Large intestine (tissue), 3 donors: Measurements from ENCODE around the gene HCFC1. TPM values are rescaled to one million over a fixed set of nuclear protein-coding genes. Genes with fewer than 3 reads are reported as not detected.

Experiments
- DNase-seq, 2 donors: peaks; one replicate each; pipeline versions ENCODE4 v3.0.0 to v3.0.0-alpha.2; 2013
- H3K27ac ChIP-seq: one replicate; pipeline ENCODE4 v1.5.1; 2013; ENCODE audit warnings: low read length
- H3K27me3 ChIP-seq: 2 replicates; pipeline ENCODE4 v1.6.1; 2013; ENCODE audit warnings: low read length; ENCODE audit not compliant: control insufficient read depth, insufficient read depth
- H3K36me3 ChIP-seq: 2 replicates; pipeline ENCODE4 v1.6.1; 2013; ENCODE audit warnings: low read length; ENCODE audit not compliant: control insufficient read depth, insufficient read depth
- H3K4me1 ChIP-seq: one replicate; pipeline ENCODE4 v1.6.1; 2013; ENCODE audit warnings: low read length; ENCODE audit not compliant: control insufficient read depth, insufficient read depth
- H3K4me3 ChIP-seq: one replicate; pipeline ENCODE4 v1.5.1; 2013; ENCODE audit warnings: low read length
- H3K9me3 ChIP-seq: one replicate; pipeline ENCODE4 v1.6.1; 2013; ENCODE audit warnings: mild to moderate bottlenecking, low read depth, low read length, moderate library complexity; ENCODE audit not compliant: control insufficient read depth
- WGBS: methylation state at CpG from one replicate; pipeline ENCODE4 v1.1.5; 2013; ENCODE audit warnings: low lambda C conversion rate; ENCODE audit not compliant: insufficient coverage; 5-methylcytosine and 5-hydroxymethylcytosine counted together
- polyA plus RNA-seq: library from polyadenylated mRNA; unstranded; fragments of 120-200 nt; gene quantifications from one replicate; pipeline ENCODE4 v1.2.1, GENCODE V29; 2013

Gene HCFC1
- polyA plus RNA-seq, 1 donor = 33.3 TPM

GRCh38 chrX:153927922-153928760 lies 43.5 kb downstream of the HCFC1 start:
- H3K4me3 ChIP-seq = peak overlapping the region; percentile 64
- peak; percentile 98 for DNase-seq
- peaks cover 34% of the 10 kb centered on the region for H3K4me1 ChIP-seq
- peaks cover 30% of the 10 kb centered on the region for H3K36me3 ChIP-seq
- no peaks in the 10 kb centered on the region for H3K9me3 ChIP-seq
- H3K27ac ChIP-seq = peak overlapping the region; percentile 90
- WGBS = no CpG with 5 or more reads among the region's 76 CpGs
- H3K27me3 ChIP-seq = no peaks in the 10 kb centered on the region

GRCh38 chrX:153927672-153927921 lies 44.0 kb downstream of the HCFC1 start:
- Histone ChIP-seq H3K36me3 (peaks cover 27% of the 10 kb centered on the region), H3K27ac (peak overlapping the region; percentile 90), H3K9me3 (no peaks in the 10 kb centered on the region), H3K4me3 (peak overlapping the region; percentile 64), H3K27me3 (no peaks in the 10 kb centered on the region), H3K4me1 (peaks cover 34% of the 10 kb centered on the region)
- DNase-seq = no peak
- no CpG with 5 or more reads among the region's 8 CpGs for WGBS

- Histone ChIP-seq H3K27ac (peak overlapping the region; percentile 90), H3K27me3 (no peaks in the 10 kb centered on the region), H3K36me3 (peaks cover 23% of the 10 kb centered on the region), H3K4me1 (peaks cover 34% of the 10 kb centered on the region), H3K4me3 (peak overlapping the region; percentile 64), H3K9me3 (no peaks in the 10 kb centered on the region)
- WGBS = no CpG with 5 or more reads among the region's 31 CpGs
- DNase-seq = peak; percentile 58 to 73
Measured at GRCh38 chrX:153926858-153927671, 44.6 kb downstream of the HCFC1 start.

- WGBS = no CpG with 5 or more reads among the region's 4 CpGs
- DNase-seq = no peak
- H3K36me3 ChIP-seq = peaks cover 18% of the 10 kb centered on the region
- peak overlapping the region; percentile 64 for H3K4me3 ChIP-seq
- peaks cover 38% of the 10 kb centered on the region for H3K4me1 ChIP-seq
- H3K27me3 ChIP-seq = no peaks in the 10 kb centered on the region
- no peaks in the 10 kb centered on the region for H3K9me3 ChIP-seq
- H3K27ac ChIP-seq = peak overlapping the region; percentile 90
Measured at GRCh38 chrX:153926552-153926857, 45.1 kb downstream of the HCFC1 start.

GRCh38 chrX:153925739-153926551 lies 45.7 kb downstream of the HCFC1 start, which contains the start of gene ARHGAP4:
Gene ARHGAP4 (minus strand): TSS chrX:153926264. CDS start chrX:153926202, 62 bp downstream.
- DNase-seq = peak in 1 of 2 donors; percentile 40
- H3K4me3 ChIP-seq = peak within 1 kb of the TSS; percentile 64
- no peaks in the 10 kb centered on the region for H3K9me3 ChIP-seq
- peaks cover 38% of the 10 kb centered on the region for H3K4me1 ChIP-seq
- H3K36me3 ChIP-seq = peaks cover 13% of the 10 kb centered on the region
- peak within 1 kb of the TSS; percentile 90 for H3K27ac ChIP-seq
- no peaks in the 10 kb centered on the region for H3K27me3 ChIP-seq
- no CpG with 5 or more reads among the region's 59 CpGs for WGBS

- no peaks in the 10 kb centered on the region for H3K9me3 ChIP-seq
- peaks cover 38% of the 10 kb centered on the region for H3K4me1 ChIP-seq
- DNase-seq = no peak
- H3K36me3 ChIP-seq = peaks cover 8% of the 10 kb centered on the region
- no peaks in the 10 kb centered on the region for H3K27me3 ChIP-seq
- H3K4me3 ChIP-seq = peak overlapping the region; percentile 35
- peak overlapping the region; percentile 38 for H3K27ac ChIP-seq
- WGBS = no CpG with 5 or more reads among the region's 4 CpGs
Measured at GRCh38 chrX:153925387-153925738, 46.3 kb downstream of the HCFC1 start.

- Histone ChIP-seq H3K27ac (no peak overlapping the region), H3K4me3 (no peak overlapping the region), H3K9me3 (no peaks in the 10 kb centered on the region), H3K27me3 (no peaks in the 10 kb centered on the region), H3K36me3 (no peaks in the 10 kb centered on the region), H3K4me1 (peaks cover 36% of the 10 kb centered on the region)
- peak in 1 of 2 donors; percentile 42 for DNase-seq
- WGBS = no CpG with 5 or more reads among the region's 14 CpGs
Measured at GRCh38 chrX:153924149-153924861, 47.3 kb downstream of the HCFC1 start.

- H3K4me3 ChIP-seq = no peak overlapping the region
- no peaks in the 10 kb centered on the region for H3K27me3 ChIP-seq
- peaks cover 29% of the 10 kb centered on the region for H3K4me1 ChIP-seq
- DNase-seq = no peak
- WGBS = no CpG with 5 or more reads among the region's 25 CpGs
- H3K36me3 ChIP-seq = no peaks in the 10 kb centered on the region
- no peaks in the 10 kb centered on the region for H3K9me3 ChIP-seq
- H3K27ac ChIP-seq = no peak overlapping the region
Measured at GRCh38 chrX:153922932-153923857, 48.4 kb downstream of the HCFC1 start.
